HG03432 (cell line): ENCODE data around the gene PYGM.
"Not testable (repeated sequence)": the region's sequence is repeated elsewhere in the genome, so short reads cannot be mapped to it uniquely, and the experiment has no call there.

Experiments
- ATAC-seq: cut with Tn5 transposase; IDR thresholded peaks from one replicate; pipeline ENCODE4 v1.9.1; 2021; ENCODE audit warnings: mild to moderate bottlenecking, moderate library complexity; ENCODE audit not compliant: unreplicated experiment

Gene PYGM

GRCh38 chr11:64720167-64720566, 39.6 kb downstream of the PYGM start:
- ATAC-seq, result no peak

DNA sequence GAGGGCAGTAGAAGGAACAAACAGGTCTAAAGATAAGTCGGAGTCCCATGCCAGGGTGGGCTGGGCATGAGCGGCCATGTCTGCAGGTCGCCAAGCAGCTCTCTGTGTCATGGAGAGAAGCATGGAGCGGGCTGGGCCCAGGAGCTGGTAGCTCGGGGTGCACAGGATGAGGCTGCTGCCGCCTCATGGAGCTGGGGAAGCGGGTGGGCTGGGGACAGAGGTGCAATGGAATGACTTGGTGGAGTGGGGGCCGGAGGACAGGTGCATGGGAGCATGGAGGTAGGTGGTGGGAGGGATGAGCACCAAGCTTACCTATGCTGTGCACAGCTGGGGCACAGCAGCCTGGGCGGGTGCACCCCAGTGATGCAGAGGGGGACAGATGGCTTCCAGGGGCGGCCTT, 40.4 kb downstream of the PYGM start:
- ATAC-seq, result no peak

- ATAC-seq, result no peak
These were observed 41.0 kb downstream of the PYGM start for GRCh38 chr11:64718780-64719124.

GRCh38 chr11:64718084-64718779, 41.5 kb downstream of the PYGM start:
- no peak for ATAC-seq

- ATAC-seq, result no peak
These were observed 42.6 kb downstream of the PYGM start for GRCh38 chr11:64717268-64717578.

DNA sequence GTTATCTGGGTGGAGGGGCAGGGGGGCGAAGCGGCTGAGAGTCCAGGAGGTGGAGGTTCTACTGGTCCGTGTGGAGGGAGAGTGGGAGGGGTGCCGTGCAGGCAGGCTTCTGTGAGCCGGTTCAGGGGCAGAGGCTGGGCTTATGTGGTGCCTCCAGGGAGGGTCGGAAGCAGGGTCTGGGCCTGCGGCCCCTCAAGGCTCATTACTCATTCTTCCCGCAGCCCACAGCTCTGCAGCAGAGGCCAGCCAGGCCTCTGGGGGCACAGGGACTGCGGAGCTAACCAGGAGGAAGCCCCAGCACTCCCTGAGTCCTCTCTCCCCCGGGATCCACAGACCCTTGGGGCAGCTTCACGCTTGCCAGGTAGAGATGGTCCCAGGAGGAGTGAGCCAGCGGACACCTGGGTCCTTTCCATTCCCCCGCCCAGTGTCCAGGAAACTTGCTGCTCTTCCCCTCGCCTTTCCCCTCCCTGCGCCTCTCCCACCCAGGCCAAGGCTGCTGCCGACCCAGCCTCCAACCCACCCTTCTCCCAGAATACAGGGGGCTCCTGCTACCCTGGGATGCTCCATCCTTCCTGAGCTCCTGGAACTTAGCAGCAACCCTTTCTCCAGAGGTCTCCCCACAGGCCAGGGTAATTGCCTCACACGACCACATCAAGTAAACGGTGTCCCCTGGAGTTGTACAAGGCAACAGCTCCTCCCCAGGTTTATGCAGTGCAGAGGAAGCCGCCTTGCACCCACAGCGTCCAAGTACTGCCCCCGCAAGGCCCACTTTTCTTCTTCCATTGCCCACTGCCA, 43.1 kb downstream of the PYGM start:
- ATAC-seq, result no peak

DNA sequence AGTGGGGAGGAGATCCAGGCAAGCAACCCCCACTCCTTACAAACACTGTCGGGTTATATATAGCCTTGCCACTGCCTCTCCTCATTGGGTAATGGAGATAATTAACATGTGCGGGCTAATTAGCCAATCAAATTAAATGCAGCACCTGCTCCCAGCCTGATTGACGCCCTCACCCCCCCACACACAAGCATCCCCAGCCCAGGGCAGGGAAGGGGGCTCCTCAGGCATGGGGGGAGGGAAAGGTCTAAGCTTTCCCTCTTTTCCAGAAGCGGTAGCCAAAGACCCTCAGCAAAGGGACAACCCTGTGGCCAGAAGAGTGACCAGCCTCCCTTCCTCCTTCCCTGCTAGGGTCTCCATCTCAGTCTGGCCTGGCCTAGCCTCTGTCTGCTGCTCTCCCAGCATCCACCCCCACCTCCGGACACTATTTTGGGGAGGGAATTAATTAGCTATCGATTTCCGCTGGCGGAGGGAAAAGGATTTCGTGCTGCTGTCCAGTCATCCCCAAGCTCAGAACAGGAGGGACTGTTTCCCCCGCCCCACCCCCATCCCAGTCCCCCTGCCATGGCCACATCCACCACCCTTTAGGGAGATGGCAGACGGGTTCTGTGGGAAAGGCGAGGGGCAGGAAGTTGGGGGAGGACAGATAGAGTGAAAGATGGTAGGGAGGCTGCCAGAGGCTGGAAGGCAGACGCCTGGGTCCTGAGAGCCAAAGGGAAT, 43.9 kb downstream of the PYGM start:
- ATAC-seq, result no peak

GRCh38 chr11:64715110-64715509, 44.7 kb downstream of the PYGM start:
- ATAC-seq, result no peak

DNA sequence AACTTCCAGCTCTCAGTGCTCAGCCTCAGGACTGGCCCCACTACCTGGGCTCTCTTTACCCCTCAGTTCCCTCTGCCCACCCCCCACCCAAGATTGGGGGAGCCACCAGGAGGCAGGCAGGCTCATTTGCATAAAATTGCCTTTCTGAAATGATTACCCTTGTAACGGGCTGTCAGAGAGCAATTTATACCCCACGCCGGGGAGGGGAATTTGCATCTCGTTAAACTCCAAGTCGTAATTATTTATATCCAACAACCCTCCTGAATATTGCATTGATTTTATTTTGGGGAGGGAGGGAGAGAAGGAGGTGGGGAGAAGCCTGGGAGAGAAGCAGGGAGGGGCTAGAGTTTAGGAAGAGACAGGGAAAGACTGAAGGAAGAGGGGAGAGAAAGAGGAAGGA, 45.1 kb downstream of the PYGM start:
- no peak for ATAC-seq

DNA sequence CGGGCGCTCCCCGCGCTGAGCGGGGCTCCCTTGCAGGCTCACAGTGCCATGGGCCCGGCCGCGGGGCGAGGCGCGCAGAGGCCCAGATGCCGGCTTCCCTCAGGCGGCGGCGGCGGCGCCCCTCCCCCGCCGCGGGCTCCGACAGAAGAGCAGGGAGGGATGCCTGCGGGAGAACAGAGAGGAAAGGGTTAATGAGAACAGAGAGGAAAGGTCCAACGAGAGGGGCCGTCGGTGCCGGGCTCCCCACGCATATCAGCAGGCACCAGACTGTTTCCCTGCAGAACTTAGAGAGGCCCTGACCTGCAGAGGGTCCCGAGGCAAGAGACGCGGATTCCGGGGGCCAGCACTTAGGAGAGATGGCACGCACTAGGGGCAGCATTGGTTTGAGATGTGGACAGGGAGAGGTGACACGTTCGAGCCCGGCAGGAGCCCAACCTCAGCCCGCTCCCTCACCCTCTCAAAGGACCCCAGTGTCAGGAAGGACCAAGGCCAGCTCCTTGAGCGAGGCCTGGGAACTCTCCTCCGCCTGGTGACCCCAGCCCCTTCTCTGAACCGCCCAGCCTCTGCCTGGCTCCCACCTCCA, 45.9 kb downstream of the PYGM start:
- ATAC-seq, result no peak

- no peak for ATAC-seq
These were observed 46.6 kb downstream of the PYGM start for GRCh38 chr11:64713016-64713707.

DNA sequence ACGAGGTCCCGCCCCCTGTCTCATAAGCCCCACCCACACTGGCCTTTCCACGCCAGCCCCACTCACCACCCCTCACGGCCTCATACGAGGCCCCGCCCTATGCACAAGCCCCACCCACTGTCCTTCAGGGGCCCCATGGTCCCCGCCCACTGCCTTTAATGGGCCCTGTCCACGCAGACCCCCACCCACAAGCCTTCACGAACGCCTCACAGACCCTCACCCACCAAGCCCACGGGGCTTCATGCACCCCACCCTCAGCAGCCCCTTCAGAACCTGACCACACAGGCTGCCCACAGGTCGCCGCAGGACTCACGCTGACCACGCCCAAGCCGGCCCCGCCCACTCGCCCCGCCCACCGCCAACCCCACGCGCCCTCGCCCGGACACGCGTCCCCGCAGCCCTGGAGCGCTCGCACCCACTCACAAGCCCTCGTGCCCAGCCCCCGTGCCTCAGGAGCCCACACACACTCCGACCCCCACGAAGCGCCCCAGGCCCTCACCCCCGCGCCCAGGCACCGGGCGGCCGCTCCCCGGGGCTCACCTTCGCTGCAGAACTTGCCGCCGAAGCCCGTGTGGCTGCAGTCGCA, 47.3 kb downstream of the PYGM start:
- ATAC-seq, result no peak

DNA sequence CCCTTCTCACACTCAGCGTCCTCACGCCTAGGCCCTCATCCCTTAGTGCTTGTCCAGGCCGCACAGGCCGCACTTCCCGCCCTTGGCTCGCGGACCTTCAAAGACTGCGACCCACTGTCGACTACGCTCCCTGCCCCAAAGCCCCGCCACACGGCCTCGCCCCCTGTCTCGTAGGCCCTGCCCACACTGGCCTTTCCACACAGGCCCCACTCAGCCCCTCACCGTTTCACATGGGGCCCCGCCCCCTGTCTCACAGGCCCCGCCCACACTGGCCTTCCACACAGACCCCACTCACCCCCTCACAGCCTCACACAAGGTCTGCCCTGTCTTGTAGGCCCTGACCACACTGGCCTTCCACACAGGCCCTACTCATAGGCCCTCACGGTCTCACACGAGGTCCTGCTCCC, 47.8 kb downstream of the PYGM start:
- ATAC-seq, result no peak

DNA sequence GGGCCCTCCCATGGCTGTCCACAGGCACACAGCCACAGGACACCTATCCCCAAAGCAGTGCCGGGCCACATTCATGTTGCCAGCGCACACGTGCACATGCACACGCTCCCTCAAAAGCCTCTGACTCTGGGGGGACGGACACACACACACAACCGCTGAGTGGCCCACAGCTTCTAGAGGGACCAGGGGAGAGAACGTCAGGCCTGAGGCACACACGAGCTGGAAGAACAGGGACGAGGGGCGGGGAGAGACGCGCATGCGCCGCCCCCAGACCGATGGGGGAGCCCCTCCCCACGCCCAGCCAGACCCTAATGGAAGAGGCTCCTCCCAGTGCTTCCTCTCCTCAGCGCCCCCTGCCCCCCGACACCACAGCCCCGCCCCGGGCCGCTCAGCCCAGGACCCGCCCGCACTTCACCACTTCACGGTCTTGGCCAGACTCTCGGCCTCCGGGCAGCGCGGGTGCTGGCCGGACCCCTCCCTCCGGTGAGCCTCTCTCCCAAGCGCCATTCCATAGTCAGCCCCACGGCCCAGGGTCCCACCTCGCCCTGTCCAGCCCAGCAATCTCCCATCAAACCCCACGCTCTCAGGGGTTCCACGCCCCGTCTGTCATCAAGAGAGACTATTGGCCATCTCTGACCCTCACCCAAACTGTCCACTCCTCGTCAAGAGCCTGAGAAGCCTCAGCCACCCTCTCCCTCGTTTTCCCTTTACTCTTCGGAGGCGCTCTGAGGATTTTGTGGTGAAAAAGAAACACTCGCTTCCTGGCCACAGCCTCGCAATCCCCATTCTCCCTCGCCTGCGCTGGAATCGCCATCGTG, 48.4 kb downstream of the PYGM start:
- no peak for ATAC-seq

- no peak for ATAC-seq
These were observed 49.2 kb downstream of the PYGM start for GRCh38 chr11:64710418-64711137.

- ATAC-seq, result no peak
These were observed 54.3 kb downstream of the PYGM start for GRCh38 chr11:64705501-64705900.

- no peak for ATAC-seq
These were observed 56.7 kb downstream of the PYGM start for GRCh38 chr11:64703048-64703447.

DNA sequence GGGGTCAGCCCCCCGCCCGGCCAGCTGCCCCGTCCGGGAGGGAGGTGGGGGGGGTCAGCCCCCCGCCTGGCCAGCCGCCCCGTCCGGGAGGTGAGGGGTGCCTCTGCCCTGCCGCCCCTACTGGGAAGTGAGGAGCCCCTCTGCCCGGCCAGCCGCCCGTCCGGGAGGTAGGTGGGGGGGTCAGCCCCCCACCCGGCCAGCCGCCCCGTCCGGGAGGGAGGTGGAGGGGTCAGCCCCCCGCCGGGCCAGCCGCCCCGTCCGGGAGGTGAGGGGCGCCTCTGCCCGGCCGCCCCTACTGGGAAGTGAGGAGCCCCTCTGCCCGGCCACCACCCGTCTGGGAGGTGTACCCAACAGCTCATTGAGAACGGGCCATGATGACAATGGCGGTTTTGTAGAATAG, 57.8 kb downstream of the PYGM start:
- ATAC-seq, result not testable (repeated sequence)

- no peak for ATAC-seq
These were observed 61.3 kb downstream of the PYGM start for GRCh38 chr11:64698427-64698826.
